HepG2 (cell line): ENCODE data around the gene METTL21C. TPM values are rescaled to one million over a fixed set of nuclear protein-coding genes. Genes with fewer than 3 reads are reported as not detected.

Experiments used
- ATAC-seq: fragments of 200-7000 bp; cut with Tn5 transposase; 3 replicates; pipeline ENCODE4 v1.9.1; 2020; ENCODE audit warnings: mild to moderate bottlenecking, moderate library complexity
- BruUV-seq: library from RNA; stranded (reverse); fragments of 400-500 nt; replicated peaks from 2 replicates; lab custom pipeline; 2021; lab: Mats Ljungman, UMichigan
- CTCF ChIA-PET: fragments of 300-600 bp; formaldehyde crosslinking; extraction: SDS; loops from one replicate; lab custom pipeline; 2021; ENCODE audit warnings: low total read pairs, inconsistent platforms, low intra/inter-chr PET ratio; lab: Yijun Ruan, JAX
- POLR2A ChIA-PET: fragments of 350-600 bp; sonication (Branson Sonifier 250); formaldehyde crosslinking; loops from one replicate; lab custom pipeline; 2020; ENCODE audit warnings: antibody characterized with exemption, inconsistent platforms; lab: Yijun Ruan, JAX
- DNase-seq: peaks from one replicate; pipeline ENCODE4 v3.0.0-alpha.2; 2015; ENCODE audit warnings: low spot score
- FAIRE-seq: peaks from 3 replicates; lab custom pipeline; 2011; peaks lifted over from hg19 to GRCh38; lab: Jason Lieb, UNC
- H2AFZ ChIP-seq: one replicate; pipeline ENCODE4 v1.6.1; 2011; ENCODE audit warnings: low read length, inconsistent platforms
- H3K27ac ChIP-seq: fragments of 300-600 bp; 3 replicates; pipeline ENCODE4 v1.8.0; 2011; ENCODE audit warnings: mixed run types, mild to moderate bottlenecking, mixed read lengths, low read length, inconsistent platforms; ENCODE audit not compliant: insufficient read depth; ENCODE audit errors: extremely low read length
- H3K27me3 ChIP-seq, 2 experiments: fragments of 200-600 bp in 1 of 2; 2 replicates in 1 of 2; 3 replicates in 1 of 2; pipeline versions ENCODE4 v1.6.0 to v1.8.0; 2011; ENCODE audit warnings: low read length in 2 of 2, mild to moderate bottlenecking in 2 of 2, moderate library complexity in 2 of 2, inconsistent platforms in 1 of 2; ENCODE audit not compliant: insufficient read depth in 2 of 2, control insufficient read depth in 1 of 2
- H3K36me3 ChIP-seq, 2 experiments: fragments of 200-600 bp in 1 of 2; replicated peaks in 1 of 2; 2 replicates in 1 of 2; 3 replicates in 1 of 2; pipeline versions ENCODE4 v1.5.1 to v1.8.0; 2011; ENCODE audit warnings: low read length in 2 of 2, inconsistent platforms in 1 of 2; ENCODE audit not compliant: insufficient read depth in 2 of 2, control insufficient read depth in 1 of 2
- H3K4me1 ChIP-seq: 2 replicates; pipeline ENCODE4 v1.5.1; 2012; ENCODE audit warnings: low read length, inconsistent platforms; ENCODE audit not compliant: insufficient read depth
- H3K4me2 ChIP-seq: 2 replicates; pipeline ENCODE4 v1.6.0; 2011; ENCODE audit warnings: low read depth, low read length, inconsistent platforms
- H3K4me3 ChIP-seq, 3 experiments: fragments of 200-600 bp in 1 of 3; sonication (generic), shearing (Covaris generic) in 1 of 3; replicated peaks in 1 of 3; 2 replicates each; pipeline ENCODE4 v1.5.1; 2011 to 2016; ENCODE audit warnings: low read length in 3 of 3, inconsistent platforms in 2 of 3, low read depth in 2 of 3, mild to moderate bottlenecking in 2 of 3, control low read depth in 1 of 3, mixed read lengths in 1 of 3; ENCODE audit not compliant: insufficient read depth in 1 of 3
- H3K79me2 ChIP-seq: one replicate; pipeline ENCODE4 v1.6.1; 2011; ENCODE audit warnings: low read length, inconsistent platforms; ENCODE audit not compliant: insufficient read depth
- H3K9ac ChIP-seq: 2 replicates; pipeline ENCODE4 v1.6.0; 2011; ENCODE audit warnings: mild to moderate bottlenecking, low read depth, low read length, inconsistent platforms; ENCODE audit not compliant: insufficient read depth
- H3K9me3 ChIP-seq: 2 replicates; pipeline ENCODE4 v1.5.1; 2012; ENCODE audit warnings: mild to moderate bottlenecking, low read length
- H4K20me1 ChIP-seq: 2 replicates; pipeline ENCODE4 v1.6.0; 2011; ENCODE audit warnings: inconsistent platforms, mild to moderate bottlenecking, low read length, moderate library complexity; ENCODE audit not compliant: insufficient read depth
- ARID3A ChIP-seq: IDR thresholded peaks from 2 replicates; pipeline ENCODE4 v1.6.1; 2012; ENCODE audit warnings: low read depth, low read length, improper control_type of control experiment
- CBX1 ChIP-seq: IDR thresholded peaks from one replicate; pipeline ENCODE4 v1.6.1; 2016; ENCODE audit warnings: antibody characterized with exemption, low read depth
- KIAA2018 ChIP-seq: sonication (generic); formaldehyde crosslinking; IDR thresholded peaks from 2 replicates; pipeline ENCODE4 v1.5.0; 2020; ENCODE audit warnings: mild to moderate bottlenecking, missing genetic modification reagents, borderline replicate concordance
- ZFP91 ChIP-seq: sonication (generic); formaldehyde crosslinking; IDR thresholded peaks from 2 replicates; pipeline ENCODE4 v1.9.0; 2022; ENCODE audit warnings: missing genetic modification reagents, mild to moderate bottlenecking, borderline replicate concordance
- whole genome bisulfite sequencing: methylation state at CpG from one replicate; pipeline ENCODE4 v1.1.6; 2017; ENCODE audit warnings: low lambda C conversion rate; 5-methylcytosine and 5-hydroxymethylcytosine counted together
- in situ Hi-C: cut with HindIII; loops from 2 replicates; pipeline ENCODE4 v1.10.0; 2017; ENCODE audit warnings: low pct_unique_long_range_greater_than_20kb; ENCODE audit not compliant: extremely low pct_ligation_motif_present
- intact Hi-C: fragments of 100-400 bp; cut with micrococcal nuclease; formaldehyde crosslinking; loops from one replicate; pipeline ENCODE4 v1.10.0; 2022; ENCODE audit not compliant: unreplicated experiment
- polyA plus RNA-seq, 8 experiments: library from polyadenylated mRNA; depleted of rRNA in 3 of 8; stranded (reverse) in 7 of 8; unstranded in 1 of 8; fragments of >200 nt; fragmentation: Illumina TruSeq in 4 of 8; extraction: Trizol in 4 of 8; gene quantifications; 2 replicates each; pipeline versions ENCODE4 v1.2.1 to v1.2.3, GENCODE V29; 2011 to 2016; ENCODE audit warnings: low read depth in 4 of 8, missing spikeins in 1 of 8, mixed read lengths in 1 of 8; ENCODE audit not compliant: insufficient read depth in 1 of 8
- total RNA-seq, 5 experiments: library from RNA; depleted of rRNA; stranded (reverse); fragments of >200 nt; fragmentation: Illumina TruSeq; extraction: Trizol; gene quantifications; 2 replicates each; pipeline ENCODE4 v1.2.3, GENCODE V29; 2016; ENCODE audit warnings: low read depth in 1 of 5

Gene METTL21C
- total and polyA plus RNA-seq, 2 of the 13 experiments (the other 11 are each of a cell fraction or from before 2014, with no cell fraction given): not detected

GRCh38 chr13:102693250-102693649, 1.6 kb downstream of the METTL21C start (continued):
- TF ChIP-seq ZFP91 (CRISPR knock-in tag): no peak
- TF ChIP-seq, all 625 proteins: peak for 0

GRCh38 chr13:102692491-102692826, 2.4 kb downstream of the METTL21C start:
- no peak for ATAC-seq

More at GRCh38 chr13:102692491-102692826, 2.4 kb downstream of the METTL21C start:
- Histone ChIP-seq H3K27ac (no peak overlapping the region), H3K9me3 (no peaks in the 10 kb centered on the region), H3K4me1 (peaks cover 20% of the 10 kb centered on the region), H3K4me3 (no peak overlapping the region), H3K27me3 (peaks cover 0 to 30% of the 10 kb centered on the region in 2 experiments; a peak in 4 of 5 replicates), H3K79me2 (no peaks in the 10 kb centered on the region), H4K20me1 (no peaks in the 10 kb centered on the region), H3K4me2 (peak overlapping the region; percentile 53), H3K9ac (no peak overlapping the region), H2AFZ (no peak overlapping the region), H3K36me3 (no peaks in the 10 kb centered on the region)
- 48% methylated on average over 2 of the region's 2 CpGs for WGBS
- FAIRE-seq: no peak
- in situ Hi-C loops (no loop called here), intact Hi-C loops (no loop called here)
- CTCF ChIA-PET: no interaction called here
- BruUV-seq: no TSS peak
- no peak for DNase-seq
- POLR2A ChIA-PET: no interaction called here
- TF ChIP-seq KIAA2018 (CRISPR knock-in tag) (no peak), CBX1 (no peak), ARID3A (no peak)
